Breast epithelium (tissue), 4 donors: ENCODE results near the gene CSRP2. TPM values are rescaled to one million over a fixed set of nuclear protein-coding genes. Genes with fewer than 3 reads are reported as not detected.

Source experiments
- DNase-seq, 2 donors: peaks; one replicate each; pipeline ENCODE4 v3.0.0-alpha.2; 2019; ENCODE audit warnings: low spot score in 2 of 2
- H3K27ac ChIP-seq, 2 donors: fragments of 200-600 bp; sonication (generic) in 1 of 2; one replicate each; pipeline ENCODE4 v1.5.1; 2016 to 2019; ENCODE audit warnings: mild to moderate bottlenecking in 1 of 2
- H3K27me3 ChIP-seq, 2 donors: fragments of 200-600 bp; sonication (generic) in 1 of 2; one replicate each; pipeline versions ENCODE4 v1.5.1 to v1.6.0; 2017 to 2019; ENCODE audit warnings: control low read depth in 1 of 2, mild to moderate bottlenecking in 1 of 2
- H3K36me3 ChIP-seq: fragments of 200-600 bp; one replicate; pipeline ENCODE4 v1.5.1; 2019
- H3K4me1 ChIP-seq, 2 donors: fragments of 200-600 bp; sonication (generic); one replicate each; pipeline ENCODE4 v1.5.1; 2016 to 2019; ENCODE audit warnings: control low read depth in 1 of 2
- H3K4me3 ChIP-seq, 3 donors: fragments of 200-600 bp; sonication (generic); 1 replicate in 2 of 3; 2 replicates in 1 of 3; pipeline ENCODE4 v1.5.1; 2016 to 2019; ENCODE audit warnings: mild to moderate bottlenecking in 3 of 3, moderate library complexity in 2 of 3
- H3K9me3 ChIP-seq, 2 donors: fragments of 200-600 bp; sonication (generic) in 1 of 2; one replicate each; pipeline ENCODE4 v1.5.1; 2016 to 2019; ENCODE audit warnings: control low read depth in 1 of 2
- POLR2A ChIP-seq: fragments of 450-650 bp; IDR thresholded peaks from one replicate; pipeline ENCODE4 v1.6.1; 2016; ENCODE audit warnings: antibody characterized with exemption, mild to moderate bottlenecking, moderate library complexity
- POLR2AphosphoS5 ChIP-seq, 3 donors: sonication (generic); formaldehyde crosslinking; IDR thresholded peaks; one replicate each; pipeline ENCODE4 v1.6.1; 2017; ENCODE audit warnings: antibody characterized with exemption in 3 of 3
- intact Hi-C: fragments of 100-400 bp; cut with DNase I; formaldehyde crosslinking; loops from one replicate; pipeline ENCODE4 v1.15.1; 2023; ENCODE audit warnings: low total_unique reads
- total RNA-seq, 3 donors: library from RNA; depleted of rRNA; stranded (reverse); fragments of >200 nt; gene quantifications; one replicate each; pipeline ENCODE4 v1.1.0, GENCODE V29; 2016
- TF ChIP-seq, protein P1 (sequence below), 3 donors: fragments of 450-650 bp; IDR thresholded peaks; one replicate each; pipeline ENCODE4 v1.5.1; 2016 to 2017; ENCODE audit warnings: antibody characterized with exemption in 3 of 3, mild to moderate bottlenecking in 3 of 3, moderate library complexity in 3 of 3

The CSRP2 gene
- total RNA-seq, 3 donors from 2014 or later, result 23.3 to 89.5 (median 38.3) TPM

DNA sequence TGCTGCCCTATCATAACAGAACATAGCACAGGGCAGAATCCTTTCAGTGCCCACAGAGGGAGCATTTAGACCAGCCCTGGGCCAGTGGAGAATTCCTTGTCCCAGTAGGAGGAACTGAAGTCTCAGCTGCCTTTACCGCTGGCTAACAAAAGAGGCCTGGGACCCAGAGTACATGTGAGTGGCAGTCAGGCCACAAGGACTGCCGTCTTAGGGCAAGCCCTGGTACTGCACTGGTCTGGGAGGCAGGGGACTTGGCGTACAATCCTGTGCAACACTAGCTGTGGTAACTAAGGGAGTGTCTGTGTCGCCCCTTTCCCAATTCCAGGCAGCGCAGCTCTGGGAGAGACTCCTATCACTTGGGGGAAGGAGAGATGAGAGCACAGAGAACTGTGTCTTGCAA lies 17.0 kb upstream of the CSRP2 start:
- TF ChIP-seq POLR2A (no peak), POLR2AphosphoS5 (IDR thresholded peaks at IDR 0.05) (no peak)
- TF ChIP-seq, protein P1, sequence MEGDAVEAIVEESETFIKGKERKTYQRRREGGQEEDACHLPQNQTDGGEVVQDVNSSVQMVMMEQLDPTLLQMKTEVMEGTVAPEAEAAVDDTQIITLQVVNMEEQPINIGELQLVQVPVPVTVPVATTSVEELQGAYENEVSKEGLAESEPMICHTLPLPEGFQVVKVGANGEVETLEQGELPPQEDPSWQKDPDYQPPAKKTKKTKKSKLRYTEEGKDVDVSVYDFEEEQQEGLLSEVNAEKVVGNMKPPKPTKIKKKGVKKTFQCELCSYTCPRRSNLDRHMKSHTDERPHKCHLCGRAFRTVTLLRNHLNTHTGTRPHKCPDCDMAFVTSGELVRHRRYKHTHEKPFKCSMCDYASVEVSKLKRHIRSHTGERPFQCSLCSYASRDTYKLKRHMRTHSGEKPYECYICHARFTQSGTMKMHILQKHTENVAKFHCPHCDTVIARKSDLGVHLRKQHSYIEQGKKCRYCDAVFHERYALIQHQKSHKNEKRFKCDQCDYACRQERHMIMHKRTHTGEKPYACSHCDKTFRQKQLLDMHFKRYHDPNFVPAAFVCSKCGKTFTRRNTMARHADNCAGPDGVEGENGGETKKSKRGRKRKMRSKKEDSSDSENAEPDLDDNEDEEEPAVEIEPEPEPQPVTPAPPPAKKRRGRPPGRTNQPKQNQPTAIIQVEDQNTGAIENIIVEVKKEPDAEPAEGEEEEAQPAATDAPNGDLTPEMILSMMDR (IDR thresholded peaks at IDR 0.05), result no peak
- Histone ChIP-seq H3K4me1 (no peaks in the 10 kb centered on the region), H3K4me3 (no peak overlapping the region), H3K27me3 (no peaks in the 10 kb centered on the region), H3K9me3 (peaks cover 0 to 6% of the 10 kb centered on the region in 2 donors), H3K36me3 (no peaks in the 10 kb centered on the region), H3K27ac (no peak overlapping the region)
- intact Hi-C loops, result no loop called here
- DNase-seq, result no peak

DNA sequence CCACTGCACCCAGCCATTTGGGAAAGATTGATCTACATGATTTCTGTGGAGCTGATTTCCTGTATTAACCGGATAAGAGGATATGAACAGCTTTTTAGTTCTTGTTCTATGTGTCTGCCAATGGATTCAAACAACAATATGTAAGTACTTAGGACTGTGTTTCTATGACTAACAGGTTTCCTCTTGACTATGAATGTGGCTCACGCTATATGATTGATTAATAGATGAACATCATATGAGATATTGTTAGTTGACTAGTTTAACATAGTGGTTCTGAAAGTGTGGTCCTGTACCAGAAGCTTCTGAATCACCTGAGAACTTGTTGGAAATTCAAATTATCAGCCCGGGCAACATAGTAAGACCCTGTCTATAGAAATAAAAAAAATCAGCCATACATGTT lies 12.8 kb upstream of the CSRP2 start:
- H3K4me3 ChIP-seq, result no peak overlapping the region
- intact Hi-C loops, result no loop called here
- H3K36me3 ChIP-seq, result no peaks in the 10 kb centered on the region
- peaks cover 0 to 6% of the 10 kb centered on the region in 2 donors for H3K9me3 ChIP-seq
- no peak for DNase-seq
- no peak overlapping the region for H3K27ac ChIP-seq
- H3K4me1 ChIP-seq, result no peaks in the 10 kb centered on the region
- no peaks in the 10 kb centered on the region for H3K27me3 ChIP-seq
- TF ChIP-seq, protein P1 (IDR thresholded peaks at IDR 0.05), result no peak
- no peak for TF ChIP-seq POLR2AphosphoS5 (IDR thresholded peaks at IDR 0.05)
- TF ChIP-seq POLR2A, result no peak

DNA sequence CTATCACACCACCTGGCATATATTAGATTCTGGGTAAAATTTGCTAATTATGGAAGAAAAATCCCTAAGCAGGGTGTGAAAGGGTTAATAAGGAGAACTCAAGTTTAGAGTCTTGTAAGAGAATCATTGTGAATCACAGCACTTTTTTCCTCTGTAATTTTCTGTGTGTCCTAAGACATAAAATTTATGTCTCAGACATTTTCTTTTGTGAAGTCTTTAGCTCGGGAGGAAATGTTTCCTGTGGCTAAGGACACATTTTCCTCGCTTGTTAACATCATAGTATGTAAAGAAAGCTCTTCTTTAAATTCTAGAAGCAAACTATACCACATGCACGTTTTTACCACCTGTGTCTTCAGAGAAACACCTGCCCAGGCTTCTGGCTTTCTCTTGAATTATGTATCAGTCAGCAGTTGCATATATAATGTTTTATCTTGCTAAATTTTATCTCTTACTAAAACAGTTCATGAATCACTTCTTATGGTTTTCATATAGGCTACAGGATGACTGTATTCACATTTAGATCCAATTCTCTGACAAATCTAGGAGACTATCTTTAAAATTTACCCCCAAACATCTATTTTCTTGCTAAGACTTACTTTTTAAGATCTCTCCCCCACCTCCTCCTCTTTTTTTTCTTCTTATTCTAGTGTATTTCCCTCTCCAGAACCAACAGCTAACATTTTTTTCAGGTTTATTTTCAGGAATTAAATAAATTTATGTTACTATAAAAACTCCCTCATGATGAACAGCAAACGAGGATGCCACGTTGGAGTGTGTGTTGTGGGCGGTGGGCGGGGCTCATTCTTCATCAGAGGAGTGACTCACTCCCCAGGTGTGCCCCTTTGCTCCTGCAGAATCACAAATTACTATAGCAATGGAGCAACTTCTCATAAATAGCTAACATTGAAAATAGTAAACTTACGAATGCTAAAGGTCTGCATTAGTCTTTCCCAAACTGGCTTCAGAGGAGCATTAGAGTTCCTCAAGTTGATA lies 11.6 kb upstream of the CSRP2 start:
- Histone ChIP-seq H3K27me3 (no peaks in the 10 kb centered on the region), H3K4me1 (no peaks in the 10 kb centered on the region), H3K27ac (no peak overlapping the region), H3K9me3 (peaks cover 0 to 6% of the 10 kb centered on the region in 2 donors), H3K4me3 (no peak overlapping the region), H3K36me3 (no peaks in the 10 kb centered on the region)
- DNase-seq, result no peak
- intact Hi-C loops, result no loop called here
- TF ChIP-seq POLR2AphosphoS5 (IDR thresholded peaks at IDR 0.05) (no peak), POLR2A (no peak)

DNA sequence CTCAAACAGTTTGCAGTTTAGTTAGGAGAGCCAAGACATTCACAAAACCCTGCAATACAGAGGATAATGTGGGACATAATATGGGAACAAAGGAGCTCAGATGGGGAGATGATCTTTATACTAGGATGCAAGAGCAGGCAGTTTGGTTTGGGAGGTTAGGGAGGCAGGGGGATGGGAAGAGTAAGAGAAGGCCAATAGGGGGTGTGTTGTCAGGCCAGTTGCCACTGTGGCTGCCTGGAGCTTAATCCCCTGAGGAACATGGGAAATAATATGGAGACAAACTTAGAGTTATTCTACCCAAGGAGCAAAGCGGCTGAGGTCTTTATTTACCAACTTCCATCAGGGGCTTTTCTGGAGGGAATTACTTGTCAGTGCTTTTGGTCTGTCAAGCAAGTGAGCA lies 10.0 kb upstream of the CSRP2 start:
- TF ChIP-seq, protein P1 (IDR thresholded peaks at IDR 0.05), result no peak
- TF ChIP-seq POLR2A (no peak), POLR2AphosphoS5 (IDR thresholded peaks at IDR 0.05) (no peak)
- intact Hi-C loops, result no loop called here
- no peaks in the 10 kb centered on the region for H3K4me1 ChIP-seq
- H3K36me3 ChIP-seq, result no peaks in the 10 kb centered on the region
- no peak for DNase-seq
- no peaks in the 10 kb centered on the region for H3K9me3 ChIP-seq
- H3K4me3 ChIP-seq, result no peak overlapping the region
- H3K27ac ChIP-seq, result no peak overlapping the region
- H3K27me3 ChIP-seq, result no peaks in the 10 kb centered on the region

DNA sequence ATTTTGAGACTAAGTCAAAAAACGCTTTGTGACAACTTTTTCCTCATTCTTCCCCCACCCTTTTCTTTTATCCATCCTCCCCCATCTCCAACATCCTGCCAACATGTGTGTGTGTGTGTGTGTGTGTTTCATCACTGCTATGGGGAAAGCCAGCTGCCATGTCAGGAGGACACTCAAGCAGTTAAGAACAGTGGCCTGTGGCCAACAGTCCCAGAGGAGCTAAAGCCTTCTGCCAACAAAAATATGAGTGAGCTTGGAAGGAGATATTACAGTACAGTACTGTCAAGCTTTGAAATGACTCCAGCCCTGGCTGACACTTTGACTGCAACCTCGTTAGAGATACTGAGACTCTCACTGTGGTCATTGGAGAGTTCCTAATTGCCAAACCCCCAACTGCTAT lies 5.0 kb upstream of the CSRP2 start:
- Histone ChIP-seq H3K9me3 (peaks cover 0 to 5% of the 10 kb centered on the region in 2 donors), H3K27me3 (no peaks in the 10 kb centered on the region), H3K36me3 (no peaks in the 10 kb centered on the region), H3K27ac (no peak overlapping the region), H3K4me1 (no peaks in the 10 kb centered on the region), H3K4me3 (no peak overlapping the region)
- TF ChIP-seq, protein P1 (IDR thresholded peaks at IDR 0.05), result no peak
- no peak for TF ChIP-seq POLR2AphosphoS5 (IDR thresholded peaks at IDR 0.05)
- TF ChIP-seq POLR2A, result no peak
- intact Hi-C loops, result no loop called here
- no peak for DNase-seq
